NB4 (cell line): Measurements from ENCODE around the gene SPATA3.

Experiments
- MYC ChIP-seq: IDR thresholded peaks from 2 replicates; pipeline ENCODE4 v1.6.1; 2011; ENCODE audit warnings: low read depth, low read length
- TF ChIP-seq, protein P1 (sequence below): IDR thresholded peaks from 2 replicates; pipeline ENCODE4 v1.6.1; 2011; ENCODE audit warnings: low read depth, low read length
- TF ChIP-seq, protein P2 (sequence below): IDR thresholded peaks from one replicate; pipeline ENCODE4 v1.5.1; 2012; ENCODE audit warnings: low read depth, low read length

DNA sequence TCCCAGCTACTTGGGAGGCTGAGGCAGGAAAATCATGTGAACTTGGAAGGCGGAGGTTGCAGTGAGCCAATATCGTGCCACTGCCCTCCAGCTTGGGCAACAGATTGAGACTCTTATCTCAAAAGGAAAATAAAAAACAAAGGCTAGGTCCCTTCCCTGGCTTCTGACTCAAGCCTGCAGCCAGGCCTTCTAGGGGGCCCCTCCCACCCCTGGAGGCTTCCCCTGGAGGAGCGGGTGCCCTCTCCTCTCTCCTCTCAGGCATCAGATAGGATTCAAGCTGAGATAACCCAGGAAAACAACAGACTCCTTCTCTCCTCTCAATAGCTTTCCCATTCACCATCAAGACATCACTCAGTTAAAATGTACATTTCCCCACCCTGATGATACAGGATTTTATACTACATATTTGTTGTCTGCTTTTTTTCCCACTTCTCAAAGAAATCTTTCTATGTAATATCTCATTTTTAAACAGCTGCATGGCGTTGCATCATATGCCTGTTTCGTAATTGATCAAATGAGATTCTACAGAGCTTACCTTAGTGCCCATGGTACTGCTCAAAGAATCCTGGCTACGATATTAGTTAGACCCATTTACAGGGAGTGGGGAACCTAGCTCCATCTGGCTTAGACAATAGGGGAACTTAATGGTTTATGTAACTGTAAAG is 20.8 kb downstream of the SPATA3 start:
- TF ChIP-seq MYC = no peak
- TF ChIP-seq, protein P1, sequence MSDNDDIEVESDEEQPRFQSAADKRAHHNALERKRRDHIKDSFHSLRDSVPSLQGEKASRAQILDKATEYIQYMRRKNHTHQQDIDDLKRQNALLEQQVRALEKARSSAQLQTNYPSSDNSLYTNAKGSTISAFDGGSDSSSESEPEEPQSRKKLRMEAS = no peak
- TF ChIP-seq, protein P2, sequence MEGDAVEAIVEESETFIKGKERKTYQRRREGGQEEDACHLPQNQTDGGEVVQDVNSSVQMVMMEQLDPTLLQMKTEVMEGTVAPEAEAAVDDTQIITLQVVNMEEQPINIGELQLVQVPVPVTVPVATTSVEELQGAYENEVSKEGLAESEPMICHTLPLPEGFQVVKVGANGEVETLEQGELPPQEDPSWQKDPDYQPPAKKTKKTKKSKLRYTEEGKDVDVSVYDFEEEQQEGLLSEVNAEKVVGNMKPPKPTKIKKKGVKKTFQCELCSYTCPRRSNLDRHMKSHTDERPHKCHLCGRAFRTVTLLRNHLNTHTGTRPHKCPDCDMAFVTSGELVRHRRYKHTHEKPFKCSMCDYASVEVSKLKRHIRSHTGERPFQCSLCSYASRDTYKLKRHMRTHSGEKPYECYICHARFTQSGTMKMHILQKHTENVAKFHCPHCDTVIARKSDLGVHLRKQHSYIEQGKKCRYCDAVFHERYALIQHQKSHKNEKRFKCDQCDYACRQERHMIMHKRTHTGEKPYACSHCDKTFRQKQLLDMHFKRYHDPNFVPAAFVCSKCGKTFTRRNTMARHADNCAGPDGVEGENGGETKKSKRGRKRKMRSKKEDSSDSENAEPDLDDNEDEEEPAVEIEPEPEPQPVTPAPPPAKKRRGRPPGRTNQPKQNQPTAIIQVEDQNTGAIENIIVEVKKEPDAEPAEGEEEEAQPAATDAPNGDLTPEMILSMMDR = no peak
